EH (cell line): ENCODE data around the gene SIRPG.

Experiments used
- DNase-seq: peaks from one replicate; pipeline ENCODE4 v3.0.0-alpha.2; 2015; ENCODE audit warnings: low read depth

The SIRPG gene

GRCh38 chr20:1595333-1595732, 62.2 kb downstream of the SIRPG start:
- DNase-seq = no peak

DNA sequence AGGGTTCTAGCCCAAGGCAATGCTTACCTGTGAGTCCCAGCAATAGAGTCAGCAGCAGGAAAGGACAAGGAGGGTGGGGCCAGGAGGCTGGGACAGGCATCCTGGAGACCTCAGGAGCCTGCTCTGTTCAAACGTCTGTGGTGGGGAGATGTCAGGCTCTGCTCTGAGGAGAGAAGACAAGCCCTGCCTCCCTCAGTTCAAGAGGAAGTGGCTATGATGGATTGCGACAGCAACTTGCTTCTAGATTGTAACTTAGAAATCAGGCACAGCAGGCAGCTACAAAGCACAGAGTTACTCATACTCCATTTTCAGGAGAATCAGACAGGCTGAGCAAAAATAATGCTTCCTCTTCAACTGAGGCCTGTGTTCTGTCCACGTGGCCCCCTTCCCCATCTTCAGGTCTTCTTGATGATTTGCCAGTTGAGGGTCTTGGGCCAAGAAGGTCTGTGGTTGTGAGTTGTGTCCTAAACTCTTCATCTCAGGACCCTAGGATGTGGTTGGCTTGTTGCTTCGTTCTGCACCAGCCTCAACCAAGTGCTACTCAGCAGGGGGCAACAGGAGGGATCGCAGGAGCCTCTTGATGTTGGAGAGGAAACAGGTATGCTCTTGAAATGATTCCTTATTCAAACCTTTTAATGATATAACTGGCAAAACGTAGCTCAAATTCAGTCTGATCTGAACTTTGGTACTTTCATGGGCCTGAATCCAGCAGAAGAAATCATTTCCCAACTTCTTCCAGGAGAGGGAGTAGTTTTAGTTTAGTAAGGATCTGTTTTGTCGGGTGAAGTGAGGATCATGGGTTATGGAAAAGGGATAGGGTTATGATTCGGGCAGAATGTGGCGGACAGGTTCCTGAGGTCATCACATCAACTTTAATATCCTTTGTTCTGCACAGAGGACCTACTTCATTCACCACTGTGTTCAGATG, 68.8 kb downstream of the SIRPG start:
- no peak for DNase-seq

GRCh38 chr20:1587781-1588532, 69.6 kb downstream of the SIRPG start:
- DNase-seq = no peak

DNA sequence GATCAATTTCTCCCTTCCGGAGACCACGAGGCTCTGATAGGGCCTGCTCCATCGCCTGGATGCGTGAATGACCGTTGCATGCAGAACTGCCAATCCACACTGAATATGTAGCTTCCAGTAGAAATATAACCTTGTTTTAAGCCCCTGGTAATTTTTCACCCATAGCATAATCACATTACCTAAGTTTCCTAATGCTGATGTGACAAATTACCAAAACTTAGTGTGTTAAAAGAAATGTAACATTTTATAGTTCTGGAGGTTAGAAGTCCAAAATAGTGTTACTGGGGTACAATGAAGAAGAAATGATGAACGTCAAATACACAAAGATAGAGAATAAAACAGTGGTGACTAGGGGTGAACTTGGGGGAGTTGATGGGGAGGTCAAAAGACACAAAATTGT, 78.1 kb downstream of the SIRPG start:
- DNase-seq = no peak
